ENCODE measurements around the gene CCL7.

CCL7 gene

DNA sequence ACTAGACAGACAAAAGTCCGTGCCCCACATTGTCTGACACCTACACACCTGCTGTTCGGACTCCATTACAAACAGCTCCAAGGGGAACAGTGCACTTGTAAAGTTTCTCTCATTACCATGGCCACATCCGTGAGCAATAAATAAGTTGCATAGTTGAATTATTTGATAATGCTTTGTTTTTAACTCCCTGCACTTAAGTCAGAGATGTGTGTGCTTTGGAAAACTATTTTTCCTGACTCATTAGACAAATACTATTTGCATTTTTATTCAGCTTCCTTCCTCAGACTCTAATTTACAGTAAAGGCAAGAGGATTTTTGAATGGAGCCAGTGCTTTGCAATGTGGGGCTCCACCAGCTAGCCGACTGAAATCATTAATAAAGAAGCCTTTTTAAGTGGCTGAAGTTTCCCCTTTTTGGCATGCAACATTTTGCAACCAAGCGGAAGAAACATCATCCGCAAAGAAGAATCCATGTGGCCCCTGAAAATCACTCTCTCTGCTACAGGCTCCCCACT, 21.5 kb upstream of the CCL7 start:
- no peak for DNase-seq

DNA sequence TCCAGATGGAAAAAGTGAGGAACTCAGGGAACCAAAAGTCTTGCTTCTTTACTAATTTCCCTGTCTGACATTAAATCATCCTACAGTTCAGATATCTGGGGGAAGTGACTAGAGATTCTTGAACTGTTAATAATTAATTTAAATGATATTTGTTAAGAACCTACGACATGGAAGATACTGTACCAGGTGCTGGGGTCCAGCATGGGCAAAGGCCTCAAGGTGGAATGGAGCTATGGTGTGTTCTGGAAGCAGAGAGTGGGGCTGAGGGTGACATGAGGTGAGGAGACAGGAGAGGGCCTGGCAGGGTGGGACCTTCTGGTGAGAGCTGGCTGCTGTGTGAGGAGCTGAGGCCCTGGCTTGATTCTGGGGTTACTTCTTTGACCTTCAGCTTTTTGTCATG, 21.0 kb upstream of the CCL7 start:
- no peak for DNase-seq

DNA sequence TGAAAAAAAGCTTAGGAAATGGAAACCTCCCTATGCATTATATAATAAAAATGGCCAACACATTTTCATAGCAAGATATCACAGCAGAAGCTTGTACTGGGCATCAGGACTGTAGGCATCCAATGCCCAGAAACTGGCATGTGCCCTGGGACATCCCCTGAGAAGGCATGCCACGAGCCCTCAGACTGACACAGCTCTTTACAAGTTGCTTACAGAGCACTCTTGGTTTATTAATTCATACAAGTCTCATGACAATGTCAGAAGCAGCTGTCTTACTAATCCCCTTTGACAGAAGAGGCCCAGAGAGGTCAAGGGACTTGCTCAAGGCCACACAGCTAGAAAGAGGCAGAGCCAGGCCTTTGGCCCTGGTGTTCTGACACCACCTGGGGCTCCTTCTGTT, 20.5 kb upstream of the CCL7 start:
- DNase-seq = no peak

DNA sequence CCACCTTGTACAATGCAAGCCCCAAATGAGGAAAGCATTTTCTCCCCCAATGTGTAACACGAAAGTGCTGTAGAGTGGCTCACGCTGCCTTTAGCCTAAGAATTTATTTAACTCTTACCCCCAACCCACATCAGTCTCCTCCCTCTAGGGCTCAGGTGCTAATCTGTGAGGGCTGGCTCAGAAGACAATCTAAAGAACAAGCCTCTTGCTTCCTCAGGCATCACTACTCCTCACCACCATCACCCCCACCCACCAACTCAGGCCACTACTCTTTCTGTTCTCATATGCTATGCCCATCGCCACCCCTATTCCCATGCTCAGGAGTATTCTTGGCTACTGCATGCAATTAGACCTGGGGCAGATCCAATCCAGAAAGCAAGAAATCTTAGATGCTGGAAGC, 18.8 kb upstream of the CCL7 start:
- DNase-seq = no peak

DNA sequence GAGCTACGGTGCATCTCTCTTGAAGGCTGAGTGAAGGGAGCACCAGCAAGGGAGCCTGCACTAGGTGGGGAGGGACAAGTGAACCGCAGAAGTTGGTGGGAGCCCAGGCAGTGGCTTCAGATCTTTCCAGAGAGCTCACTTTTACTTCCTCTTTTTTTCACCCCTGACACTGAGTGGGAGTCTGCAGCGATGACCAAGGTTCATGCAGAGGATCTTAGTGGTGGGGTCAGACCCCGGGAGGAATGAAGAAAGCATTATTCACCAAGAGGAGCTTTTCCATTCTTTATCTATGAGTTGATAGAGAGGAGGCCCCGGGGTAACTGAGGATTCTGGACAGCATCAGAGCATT, 18.0 kb upstream of the CCL7 start:
- no peak for DNase-seq

DNA sequence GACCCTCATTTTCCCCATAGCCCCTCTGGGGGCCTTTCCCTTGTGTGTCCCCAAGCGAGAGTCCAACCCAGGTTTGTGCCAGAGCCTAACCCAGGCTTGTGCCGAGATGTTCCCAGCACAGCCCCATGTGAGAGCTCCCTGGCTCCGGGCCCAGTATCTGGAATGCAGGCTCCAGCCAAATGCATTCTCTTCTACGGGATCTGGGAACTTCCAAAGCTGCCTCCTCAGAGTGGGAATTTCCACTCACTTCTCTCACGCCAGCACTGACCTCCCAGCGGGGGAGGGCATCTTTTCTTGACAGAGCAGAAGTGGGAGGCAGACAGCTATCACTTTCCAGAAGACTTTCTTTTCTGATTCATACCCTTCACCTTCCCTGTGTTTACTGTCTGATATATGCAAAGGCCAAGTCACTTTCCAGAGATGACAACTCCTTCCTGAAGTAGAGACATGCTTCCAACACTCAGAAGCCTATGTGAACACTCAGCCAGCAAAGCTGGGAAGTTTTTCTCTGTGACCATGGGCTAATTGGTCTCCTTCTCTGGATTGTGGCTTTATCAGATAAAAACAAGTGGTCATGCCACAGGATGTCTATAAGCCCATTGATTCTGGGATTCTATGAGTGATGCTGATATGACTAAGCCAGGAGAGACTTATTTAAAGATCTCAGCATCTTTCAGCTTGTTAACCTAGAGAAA, 17.4 kb upstream of the CCL7 start:
- no peak for DNase-seq

DNA sequence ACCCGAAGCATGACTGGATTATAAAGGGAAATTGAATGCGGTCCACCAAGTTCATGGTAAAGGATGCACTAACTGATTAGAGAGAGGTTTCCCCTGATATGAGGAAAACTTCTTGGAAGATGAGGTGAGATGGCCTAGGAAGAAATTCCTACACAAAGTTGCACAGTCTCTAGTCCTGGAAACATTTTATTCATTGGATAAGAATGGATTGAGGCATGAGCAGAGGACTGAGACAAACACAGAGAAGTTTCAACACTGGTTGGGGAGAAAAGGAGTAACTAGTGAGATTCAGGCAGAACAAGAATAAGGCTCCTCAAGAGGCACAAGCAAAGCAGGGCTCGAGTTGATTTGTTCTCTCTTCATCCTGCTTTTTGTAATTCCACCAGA, 16.9 kb upstream of the CCL7 start:
- DNase-seq = no peak

DNA sequence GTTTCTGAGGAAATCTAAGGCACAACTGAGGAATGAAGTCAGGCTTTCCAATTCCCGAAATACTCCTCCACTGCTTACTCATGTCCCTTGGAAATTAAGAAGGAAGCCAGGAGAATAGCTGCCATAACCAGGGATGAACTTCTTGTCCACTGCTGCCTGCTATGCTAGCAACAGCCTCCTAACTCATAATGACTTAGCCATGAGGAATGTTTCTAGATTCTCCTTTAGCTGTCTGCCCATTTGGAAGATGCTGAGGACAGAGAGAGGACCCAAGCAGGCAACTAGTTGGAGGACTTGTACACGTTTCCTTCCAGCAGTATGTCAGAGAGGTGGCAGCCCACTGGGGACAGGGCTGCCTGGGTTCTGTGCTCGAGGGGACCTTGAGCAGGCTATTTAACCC, 15.9 kb upstream of the CCL7 start:
- DNase-seq = no peak

DNA sequence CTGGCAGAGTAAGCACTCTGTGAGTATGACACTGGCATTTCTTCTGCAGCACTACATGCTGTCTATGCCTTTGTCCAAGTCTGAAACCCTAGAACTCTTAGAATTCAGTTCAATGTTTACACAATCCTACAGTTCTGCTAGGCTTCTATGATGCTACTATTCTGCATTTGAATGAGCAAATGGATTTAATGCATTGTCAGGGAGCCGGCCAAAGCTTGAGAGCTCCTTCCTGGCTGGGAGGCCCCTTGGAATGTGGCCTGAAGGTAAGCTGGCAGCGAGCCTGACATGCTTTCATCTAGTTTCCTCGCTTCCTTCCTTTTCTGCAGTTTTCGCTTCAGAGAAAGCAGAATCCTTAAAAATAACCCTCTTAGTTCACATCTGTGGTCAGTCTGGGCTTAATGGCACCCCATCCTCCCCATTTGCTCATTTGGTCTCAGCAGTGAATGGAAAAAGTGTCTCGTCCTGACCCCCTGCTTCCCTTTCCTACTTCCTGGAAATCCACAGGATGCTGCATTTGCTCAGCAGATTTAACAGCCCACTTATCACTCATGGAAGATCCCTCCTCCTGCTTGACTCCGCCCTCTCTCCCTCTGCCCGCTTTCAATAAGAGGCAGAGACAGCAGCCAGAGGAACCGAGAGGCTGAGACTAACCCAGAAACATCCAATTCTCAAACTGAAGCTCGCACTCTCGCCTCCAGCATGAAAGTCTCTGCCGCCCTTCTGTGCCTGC, 15.2 kb upstream of the CCL7 start, which contains the start of gene CCL2:
Gene CCL2 (plus strand): TSS at position 635 of the 730 bp plus-strand sequence. CDS start 65 bp downstream, at position 700.
- DNase-seq = no peak

DNA sequence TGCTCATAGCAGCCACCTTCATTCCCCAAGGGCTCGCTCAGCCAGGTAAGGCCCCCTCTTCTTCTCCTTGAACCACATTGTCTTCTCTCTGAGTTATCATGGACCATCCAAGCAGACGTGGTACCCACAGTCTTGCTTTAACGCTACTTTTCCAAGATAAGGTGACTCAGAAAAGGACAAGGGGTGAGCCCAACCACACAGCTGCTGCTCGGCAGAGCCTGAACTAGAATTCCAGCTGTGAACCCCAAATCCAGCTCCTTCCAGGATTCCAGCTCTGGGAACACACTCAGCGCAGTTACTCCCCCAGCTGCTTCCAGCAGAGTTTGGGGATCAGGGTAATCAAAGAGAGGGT, 14.7 kb upstream of the CCL7 start:
- no peak for DNase-seq

DNA sequence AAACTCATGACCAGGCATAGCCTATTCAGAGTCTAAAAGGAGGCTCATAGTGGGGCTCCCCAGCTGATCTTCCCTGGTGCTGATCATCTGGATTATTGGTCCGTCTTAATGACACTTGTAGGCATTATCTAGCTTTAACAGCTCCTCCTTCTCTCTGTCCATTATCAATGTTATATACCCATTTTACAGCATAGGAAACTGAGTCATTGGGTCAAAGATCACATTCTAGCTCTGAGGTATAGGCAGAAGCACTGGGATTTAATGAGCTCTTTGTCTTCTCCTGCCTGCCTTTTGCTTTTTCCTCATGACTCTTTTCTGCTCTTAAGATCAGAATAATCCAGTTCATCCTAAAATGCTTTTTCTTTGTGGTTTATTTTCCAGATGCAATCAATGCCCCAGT, 14.2 kb upstream of the CCL7 start:
- no peak for DNase-seq

DNA sequence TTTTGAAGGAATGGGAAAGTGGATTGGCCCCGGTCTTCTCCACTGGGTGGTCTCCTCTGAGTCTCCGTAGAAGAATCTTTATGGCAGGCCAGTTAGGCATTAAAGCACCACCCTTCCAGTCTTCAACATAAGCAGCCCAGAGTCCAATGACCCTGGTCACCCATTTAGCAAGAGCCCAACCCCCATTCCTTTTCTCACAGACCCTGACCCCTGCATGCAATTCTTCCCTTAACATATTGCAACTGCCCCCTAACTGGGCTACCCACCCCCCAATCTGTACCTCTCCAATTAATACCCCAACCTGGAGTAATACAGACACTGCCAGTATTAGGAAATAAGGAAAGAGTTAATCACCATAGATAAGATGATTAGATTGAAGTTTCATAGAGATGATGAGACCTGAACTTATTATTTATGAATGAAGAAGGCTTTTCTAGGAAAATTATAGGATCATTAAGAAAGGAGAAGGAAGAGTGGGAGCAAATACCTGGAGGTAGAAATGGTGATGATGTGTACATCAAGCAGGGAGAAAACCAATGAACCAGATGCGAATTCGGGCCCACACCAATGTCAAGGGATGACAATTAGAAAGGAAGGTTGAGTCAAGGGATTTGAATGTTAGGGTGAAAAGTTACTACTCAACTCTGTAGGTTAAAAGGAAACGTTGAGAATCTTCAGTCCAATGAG, 12.6 kb upstream of the CCL7 start:
- no peak for DNase-seq

DNA sequence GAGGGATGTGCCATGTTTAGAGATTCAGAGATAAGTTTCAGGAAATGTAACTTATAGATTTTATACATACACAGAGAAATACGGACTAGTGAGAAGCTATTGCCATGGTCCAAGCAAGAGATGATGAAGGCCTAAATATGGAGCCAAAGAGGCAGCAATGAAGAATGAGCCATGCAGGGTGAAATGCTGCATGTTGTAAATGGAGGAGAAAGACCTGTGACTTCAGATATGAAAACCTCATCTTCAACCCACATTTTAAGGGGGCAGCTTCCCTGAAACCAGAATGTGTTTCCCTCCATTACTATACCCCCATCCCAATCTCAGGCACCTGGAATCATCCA, 12.1 kb upstream of the CCL7 start:
- DNase-seq = no peak

DNA sequence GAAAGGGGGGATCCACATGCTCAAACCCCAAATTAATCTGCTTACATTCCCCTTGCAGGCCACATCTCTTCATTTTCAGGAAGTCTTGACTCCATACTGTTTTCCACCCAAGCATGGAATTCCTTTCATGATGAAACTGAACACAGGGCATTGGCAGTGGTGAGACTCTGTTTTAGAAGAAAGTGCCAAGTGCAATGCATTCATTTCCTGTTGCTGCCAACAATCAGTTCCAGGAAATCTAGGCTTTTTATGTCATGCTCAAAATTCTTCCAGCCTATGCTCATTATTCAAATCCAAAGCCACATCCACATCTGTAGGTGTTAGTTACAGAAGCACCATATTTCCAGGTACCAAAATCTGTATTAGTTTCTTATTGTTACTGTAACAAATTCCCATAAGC, 10.9 kb upstream of the CCL7 start:
- DNase-seq = no peak

DNA sequence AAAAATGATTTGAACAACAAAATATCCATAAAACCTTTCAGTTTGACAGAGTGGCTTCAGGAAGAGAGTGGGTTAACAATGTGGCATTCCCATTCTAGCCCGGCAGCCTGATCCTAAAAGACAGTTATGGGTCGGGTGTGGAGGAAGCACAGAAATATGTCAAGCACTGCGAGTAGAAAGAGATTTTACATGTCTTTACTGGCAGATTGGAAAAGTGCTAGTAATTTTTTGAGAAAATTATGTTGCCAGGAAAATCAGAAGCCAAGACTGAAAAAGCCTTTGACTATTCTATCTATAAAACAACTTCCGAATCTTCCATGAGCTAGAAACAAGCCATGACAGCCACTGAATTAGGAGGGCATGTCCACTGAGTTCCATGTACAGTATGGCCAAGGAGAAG, 9.2 kb upstream of the CCL7 start:
- no peak for DNase-seq

DNA sequence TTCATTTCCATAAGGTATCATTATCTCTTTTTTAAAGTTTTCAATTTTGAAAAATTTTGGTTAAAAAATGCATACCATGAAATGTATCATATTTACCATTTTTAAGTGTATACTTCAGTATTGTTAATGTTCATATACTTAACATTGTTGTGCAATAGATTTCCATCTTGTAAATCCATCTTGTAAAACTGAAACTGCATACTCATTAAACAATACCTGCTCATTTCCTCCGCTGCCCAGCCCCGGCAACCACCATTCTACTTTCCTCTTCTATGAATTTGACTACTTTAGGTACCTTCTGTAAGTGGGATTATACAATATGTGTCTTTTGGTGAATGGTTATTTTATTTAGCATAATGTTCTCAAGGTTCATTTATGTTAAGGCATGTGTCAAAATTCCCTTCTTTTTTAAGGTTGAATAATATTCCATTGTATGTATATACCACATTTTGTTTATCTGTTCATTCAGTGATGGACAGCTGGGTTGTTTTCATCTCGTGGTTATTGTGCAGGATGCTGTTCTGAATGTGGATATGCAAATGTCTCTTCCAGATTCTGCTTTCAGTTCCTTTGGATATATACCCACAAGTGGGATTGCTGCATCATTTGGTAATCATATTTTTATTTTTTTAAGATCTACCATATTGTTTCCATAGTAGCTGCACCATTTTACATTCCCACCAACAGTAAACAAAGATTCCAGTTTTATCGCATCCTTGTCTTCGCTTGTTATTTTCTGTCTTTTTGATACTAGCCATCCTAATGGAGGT, 8.3 kb upstream of the CCL7 start:
- DNase-seq = no peak

DNA sequence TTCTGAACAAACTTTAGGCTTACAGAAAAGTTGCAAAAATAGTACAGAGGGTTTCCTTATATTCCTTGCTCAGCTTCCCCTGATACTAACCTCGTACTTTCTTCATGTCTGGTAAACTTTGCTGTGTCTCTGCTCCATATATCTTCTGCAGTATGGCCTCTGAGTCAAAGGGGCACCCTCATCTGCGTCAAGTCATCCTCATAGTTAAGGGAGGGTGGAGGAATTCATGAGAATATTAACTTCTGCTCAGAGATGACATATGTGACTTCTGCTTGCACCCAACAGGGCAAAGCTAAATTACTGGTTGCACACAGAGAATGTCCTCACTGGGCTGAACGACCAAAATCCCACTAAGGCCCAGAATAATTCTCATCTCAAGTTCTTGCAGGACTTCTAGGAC, 4.3 kb upstream of the CCL7 start:
- DNase-seq = no peak

DNA sequence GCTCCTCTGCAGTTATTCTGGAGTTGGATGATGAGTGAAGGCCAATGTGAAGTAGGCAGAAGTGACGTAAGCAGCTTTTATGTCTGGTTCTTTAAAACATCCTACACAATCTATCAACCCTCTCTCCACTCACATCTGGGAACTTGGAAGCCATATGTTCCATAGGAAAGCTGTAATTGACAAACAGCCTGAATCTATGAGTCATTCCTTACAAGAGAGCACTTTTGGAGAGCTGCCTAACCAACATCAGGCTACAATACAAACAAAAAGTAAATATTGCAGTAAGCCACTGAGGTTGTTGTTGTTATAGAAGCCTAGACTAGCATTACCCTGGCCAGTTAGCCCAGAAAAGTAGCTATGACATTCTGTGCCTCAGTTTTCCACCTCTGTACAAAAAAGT, 5.9 kb downstream of the CCL7 start:
- DNase-seq = no peak

DNA sequence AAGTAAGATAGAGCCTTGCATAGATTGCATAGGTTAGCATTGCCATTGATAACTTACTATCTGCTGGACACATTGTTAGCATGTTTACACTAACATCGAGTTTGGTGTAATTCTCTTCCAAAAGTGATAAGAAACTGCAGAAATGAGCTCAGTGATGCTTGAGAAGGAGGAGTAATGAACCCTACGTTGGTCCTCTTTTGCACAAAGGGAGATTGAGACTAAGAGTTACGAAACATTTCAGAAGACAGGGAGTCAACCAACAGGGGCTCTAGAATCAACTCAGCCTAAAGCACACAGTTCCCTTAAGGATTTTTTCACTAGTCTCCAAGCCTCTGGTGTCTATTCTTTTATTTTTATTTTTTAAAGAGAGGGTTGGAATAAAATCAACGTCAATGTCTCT, 6.8 kb downstream of the CCL7 start:
- DNase-seq = no peak

DNA sequence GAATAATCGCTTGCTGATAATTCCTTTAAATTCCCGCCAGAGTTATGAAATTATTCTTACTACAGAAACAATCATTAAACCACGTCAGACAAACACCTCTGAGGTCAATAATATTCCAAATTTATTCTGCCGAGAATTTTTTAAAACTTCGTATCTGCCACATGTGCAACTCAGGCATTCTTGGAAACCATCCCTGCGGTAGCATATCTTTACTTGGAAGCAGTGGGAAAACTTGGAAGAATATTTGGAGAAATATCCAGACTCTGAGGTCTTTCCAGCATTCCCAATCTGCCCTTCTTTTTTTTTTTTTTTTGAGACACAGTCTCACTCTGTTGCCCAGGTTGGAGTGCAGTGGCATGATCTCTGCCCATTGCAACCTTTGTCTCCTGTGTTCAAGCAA, 13.6 kb downstream of the CCL7 start:
- DNase-seq = no peak

DNA sequence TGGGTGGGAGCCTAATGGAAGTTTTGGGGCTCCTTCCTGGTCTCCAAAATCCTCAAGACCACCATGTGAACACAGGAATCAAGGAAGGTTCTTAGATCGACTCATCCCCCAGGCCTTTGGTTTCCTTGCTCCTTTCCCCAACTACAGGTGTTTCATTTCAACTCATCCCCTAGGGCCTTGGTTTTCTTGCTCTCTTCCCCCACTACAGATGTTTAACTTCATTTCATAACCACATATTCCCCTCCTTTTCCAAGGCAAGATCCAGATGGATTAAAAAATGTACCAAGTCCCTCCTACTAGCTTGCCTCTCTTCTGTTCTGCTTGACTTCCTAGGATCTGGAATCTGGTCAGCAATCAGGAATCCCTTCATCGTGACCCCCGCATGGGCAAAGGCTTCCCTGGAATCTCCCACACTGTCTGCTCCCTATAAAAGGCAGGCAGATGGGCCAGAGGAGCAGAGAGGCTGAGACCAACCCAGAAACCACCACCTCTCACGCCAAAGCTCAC, 15.3 kb downstream of the CCL7 start, which contains the start of gene CCL11:
Gene CCL11 (plus strand): TSS at position 457 of the 507 bp plus-strand sequence. CDS start 67 bp downstream, outside the sequence.
- no peak for DNase-seq

DNA sequence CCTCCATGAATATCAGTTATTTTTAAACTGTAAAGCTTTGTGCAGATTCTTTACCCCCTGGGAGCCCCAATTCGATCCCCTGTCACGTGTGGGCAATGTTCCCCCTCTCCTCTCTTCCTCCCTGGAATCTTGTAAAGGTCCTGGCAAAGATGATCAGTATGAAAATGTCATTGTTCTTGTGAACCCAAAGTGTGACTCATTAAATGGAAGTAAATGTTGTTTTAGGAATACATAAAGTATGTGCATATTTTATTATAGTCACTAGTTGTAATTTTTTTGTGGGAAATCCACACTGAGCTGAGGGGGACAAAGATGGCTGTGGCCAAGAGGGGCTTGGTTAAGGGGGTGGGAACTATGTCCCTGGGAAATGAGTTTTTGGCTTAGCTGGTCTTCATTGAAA, 17.9 kb downstream of the CCL7 start:
- no peak for DNase-seq

DNA sequence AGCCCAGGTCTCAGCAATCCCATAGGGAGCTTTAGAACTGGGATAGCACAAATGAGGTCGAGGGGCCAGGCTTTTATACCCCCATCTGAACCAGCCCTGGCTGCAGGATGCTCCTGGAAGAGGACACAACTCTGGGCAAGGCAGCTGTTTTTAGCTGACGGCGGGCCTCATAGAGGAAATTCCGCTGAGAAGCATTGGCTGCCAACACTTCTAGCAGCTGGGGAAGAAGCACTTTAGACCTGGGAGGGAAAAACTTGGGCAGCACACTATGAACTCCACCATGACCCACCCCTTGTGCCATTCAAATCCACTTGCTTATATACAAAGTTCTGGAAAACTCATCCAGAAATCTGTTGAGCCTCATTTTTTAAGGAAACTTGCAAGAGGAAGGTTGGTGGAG, 20.6 kb downstream of the CCL7 start:
- no peak for DNase-seq

Data from NCI-H1436 (cell line).